CD4-positive, alpha-beta T cell treated with Interleukin-2 at 100 ng/mL for 4 hours (primary cell): ENCODE measurements around the gene TAS2R3.

ENCODE experiments used
- DNase-seq: peaks from one replicate; pipeline ENCODE4 v3.0.0-alpha.2; 2020; ENCODE audit warnings: low spot score

The TAS2R3 gene

GRCh38 chr7:141785706-141786552 is 22.0 kb downstream of the TAS2R3 start:
- DNase-seq, result peak; percentile 51

DNA sequence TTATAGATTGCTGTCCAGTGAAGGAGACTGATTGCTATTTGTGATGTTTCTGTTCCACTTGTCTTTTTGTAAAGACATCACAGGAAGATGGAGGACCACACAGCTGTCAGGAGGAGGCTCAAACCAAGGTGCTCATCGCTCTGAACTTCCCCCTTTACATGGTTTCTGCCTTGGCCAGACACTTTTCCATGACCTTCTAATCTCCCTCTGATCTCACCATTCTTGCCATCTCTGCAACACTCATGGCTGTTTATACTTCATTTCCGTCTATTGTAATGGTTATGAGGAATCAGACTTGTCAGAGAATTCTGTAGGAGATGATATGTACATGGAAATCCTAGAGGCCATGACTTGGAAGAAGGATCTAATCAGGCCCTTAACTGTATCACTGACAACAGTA is 24.4 kb downstream of the TAS2R3 start:
- no peak for DNase-seq

- DNase-seq, result no peak
Measured at GRCh38 chr7:141789917-141790316, 26.0 kb downstream of the TAS2R3 start, which contains the start of gene TAS2R5. Gene TAS2R5, plus strand, starts transcription at chr7:141790217. Its CDS starts 145 bp downstream, at chr7:141790362.

DNA sequence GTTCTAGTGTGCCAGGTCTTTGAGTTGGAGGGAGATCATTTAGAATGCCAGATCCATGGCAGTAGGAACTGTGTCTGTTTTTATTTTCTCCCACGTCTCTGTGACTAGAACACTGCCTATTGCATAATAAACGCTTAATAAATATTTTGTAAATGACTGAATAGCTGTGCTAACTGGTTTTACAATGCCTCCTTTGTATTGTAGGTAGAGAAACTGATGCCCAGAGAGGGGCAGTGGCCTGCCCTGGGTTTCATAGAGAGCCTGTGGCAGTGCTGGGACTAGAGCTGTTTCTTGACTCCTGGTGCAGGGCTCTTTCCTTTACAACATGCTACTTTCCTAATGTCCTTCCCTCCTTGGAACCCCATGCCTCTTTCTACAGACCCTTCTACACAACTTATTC is 28.6 kb downstream of the TAS2R3 start:
- no peak for DNase-seq
